HG02973 (cell line): Measurements from ENCODE around the gene PROP1.
"Not testable (repeated sequence)": the region's sequence is repeated elsewhere in the genome, so short reads cannot be mapped to it uniquely, and the experiment has no call there.

Experiments used
- ATAC-seq: cut with Tn5 transposase; IDR thresholded peaks from one replicate; pipeline ENCODE4 v1.9.1; 2021; ENCODE audit warnings: moderate library complexity; ENCODE audit not compliant: unreplicated experiment

PROP1 gene

GRCh38 chr5:177982956-177983355, 13.1 kb downstream of the PROP1 start:
- ATAC-seq = no peak

DNA sequence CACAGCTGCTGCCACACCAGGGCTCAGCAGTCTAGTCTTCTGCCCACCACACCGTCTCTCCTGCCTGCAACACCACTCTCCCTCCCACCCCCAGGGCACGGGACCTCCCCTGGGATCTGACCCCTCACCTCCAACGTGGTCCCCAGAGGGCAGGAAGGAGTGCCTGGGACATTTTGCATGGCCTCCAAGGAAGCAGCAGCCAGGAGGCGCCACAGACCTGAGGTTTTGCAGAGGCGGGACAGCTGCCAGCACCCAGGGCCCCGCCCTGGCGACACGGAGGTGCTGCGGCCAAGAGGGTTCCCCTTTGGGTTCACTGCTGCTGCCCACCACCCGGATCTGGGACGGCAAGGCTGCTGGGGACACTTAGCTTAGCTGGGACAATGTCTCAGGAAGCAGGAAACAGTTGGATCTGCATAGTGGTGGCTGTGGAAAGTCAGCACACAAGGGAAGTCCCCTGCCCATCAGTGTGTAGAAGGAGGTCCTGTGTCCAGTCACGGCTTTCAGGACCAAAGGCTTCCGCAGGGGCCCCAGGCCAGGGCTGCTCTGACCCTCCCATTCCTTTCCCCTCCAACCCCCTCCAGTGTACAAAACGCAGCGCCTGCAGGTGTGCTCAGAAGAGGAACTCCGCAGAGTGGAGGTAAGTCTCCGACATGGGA, 13.8 kb downstream of the PROP1 start:
- ATAC-seq = no peak

DNA sequence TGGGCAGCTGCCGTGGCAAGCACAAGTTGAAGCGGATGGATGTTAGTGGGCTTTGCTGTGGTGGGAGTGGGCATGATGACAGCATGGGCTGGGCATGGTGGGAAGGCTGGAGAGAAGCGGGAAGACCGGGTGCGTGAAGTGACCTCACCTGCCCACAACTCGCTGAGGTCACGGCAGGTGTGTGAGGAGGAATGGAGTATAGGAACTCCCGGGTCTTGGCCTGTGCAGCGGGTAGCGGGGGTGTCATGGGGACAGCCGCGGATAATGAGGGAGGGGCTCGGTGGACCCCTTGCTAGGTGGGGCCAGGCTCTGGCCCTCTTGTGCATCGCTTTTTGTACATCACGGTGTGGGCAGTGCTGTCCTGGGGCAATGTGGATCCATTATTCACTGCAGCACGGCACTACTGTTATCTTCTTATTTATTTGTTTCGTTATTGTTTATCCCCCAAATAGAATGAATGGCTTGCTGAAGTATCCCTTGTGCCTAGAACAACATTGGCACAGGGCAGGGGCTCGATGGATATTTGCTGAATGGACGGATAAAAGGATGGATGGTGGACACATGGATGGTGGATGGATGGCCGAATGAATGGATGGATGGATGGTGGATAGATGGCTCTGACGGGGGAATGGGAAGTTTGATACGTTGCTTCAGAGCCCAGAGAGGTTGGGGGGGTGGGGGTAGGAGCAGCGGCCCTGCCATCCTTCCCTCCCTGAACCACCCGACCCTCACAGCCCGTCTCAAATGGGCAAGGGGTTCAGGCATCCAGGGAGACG, 14.6 kb downstream of the PROP1 start:
- no peak for ATAC-seq

DNA sequence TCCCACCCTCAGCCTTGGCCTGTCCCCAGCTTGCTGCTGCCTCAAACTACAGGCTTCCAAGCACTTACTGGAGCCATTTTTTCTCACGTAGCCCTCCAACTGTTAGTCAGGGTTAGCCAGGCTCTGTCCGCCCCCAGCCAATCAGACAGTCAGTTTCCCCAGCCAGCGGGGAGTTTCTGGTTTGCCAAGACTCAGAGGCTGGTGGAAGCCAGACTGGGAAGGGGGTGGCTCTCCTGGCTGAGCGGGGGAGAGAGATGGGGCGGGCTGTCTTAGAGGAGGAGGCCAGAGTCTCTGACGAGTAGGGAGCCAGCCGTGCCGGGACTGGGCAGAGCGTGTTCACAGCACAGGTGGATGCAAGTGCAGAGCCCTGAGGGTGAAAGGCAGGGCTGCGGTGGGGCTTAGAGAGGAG, 15.3 kb downstream of the PROP1 start:
- ATAC-seq = no peak

- ATAC-seq = not testable (repeated sequence)
Measured at GRCh38 chr5:177977600-177977999, 18.4 kb downstream of the PROP1 start.

- ATAC-seq = no peak
Measured at GRCh38 chr5:177973066-177973635, 22.9 kb downstream of the PROP1 start.

- no peak for ATAC-seq
Measured at GRCh38 chr5:177972613-177973012, 23.4 kb downstream of the PROP1 start.

- ATAC-seq = not testable (repeated sequence)
Measured at GRCh38 chr5:177972014-177972413, 24.0 kb downstream of the PROP1 start.

GRCh38 chr5:177968661-177969211, 27.3 kb downstream of the PROP1 start:
- no peak for ATAC-seq

GRCh38 chr5:177967221-177967887, 28.7 kb downstream of the PROP1 start:
- no peak for ATAC-seq

GRCh38 chr5:177966839-177967166, 29.2 kb downstream of the PROP1 start:
- ATAC-seq = no peak

- no peak for ATAC-seq
Measured at GRCh38 chr5:177966009-177966838, 29.8 kb downstream of the PROP1 start.

GRCh38 chr5:177964471-177964870, 31.6 kb downstream of the PROP1 start:
- ATAC-seq = no peak

DNA sequence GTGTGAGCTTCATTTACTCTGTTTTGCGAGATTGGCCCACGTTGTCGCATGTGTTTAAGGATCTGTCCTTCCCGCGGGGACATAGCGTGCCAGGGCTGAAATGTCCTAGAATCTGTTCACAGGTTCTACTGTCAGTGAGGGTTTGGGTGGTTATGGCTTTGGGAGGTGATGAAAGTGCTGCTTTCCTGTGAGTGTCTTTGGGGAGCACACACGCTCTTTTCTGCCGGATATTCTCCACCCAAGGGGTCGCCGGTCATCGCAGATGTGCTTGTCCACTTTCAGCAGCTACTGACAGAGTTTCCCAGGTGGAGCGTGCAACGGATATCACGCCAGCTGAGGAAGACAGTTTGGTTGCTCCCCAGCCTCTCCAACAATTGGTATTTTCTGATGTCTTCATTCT, 32.1 kb downstream of the PROP1 start:
- ATAC-seq = no peak

- no peak for ATAC-seq
Measured at GRCh38 chr5:177959315-177959714, 36.7 kb downstream of the PROP1 start.

DNA sequence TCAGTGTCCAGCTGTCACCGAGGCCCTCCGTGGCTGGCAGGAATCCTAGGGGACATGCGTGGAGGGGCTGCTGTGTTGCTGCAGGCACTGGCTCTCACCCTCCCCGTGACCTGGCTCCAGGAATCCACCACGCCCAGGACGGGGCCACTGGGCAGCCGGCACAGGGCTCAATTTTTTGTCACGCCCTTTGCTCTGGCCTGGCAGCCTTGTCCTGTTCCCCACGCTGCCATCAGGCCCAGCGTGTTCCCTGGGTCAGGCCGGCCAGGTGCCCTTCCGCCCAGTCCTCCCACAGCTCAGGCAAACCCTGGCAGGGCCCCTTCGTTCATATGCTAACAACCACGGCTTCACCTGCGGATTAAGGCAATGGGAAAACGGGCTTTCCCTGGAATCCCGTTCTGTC, 37.3 kb downstream of the PROP1 start:
- no peak for ATAC-seq

DNA sequence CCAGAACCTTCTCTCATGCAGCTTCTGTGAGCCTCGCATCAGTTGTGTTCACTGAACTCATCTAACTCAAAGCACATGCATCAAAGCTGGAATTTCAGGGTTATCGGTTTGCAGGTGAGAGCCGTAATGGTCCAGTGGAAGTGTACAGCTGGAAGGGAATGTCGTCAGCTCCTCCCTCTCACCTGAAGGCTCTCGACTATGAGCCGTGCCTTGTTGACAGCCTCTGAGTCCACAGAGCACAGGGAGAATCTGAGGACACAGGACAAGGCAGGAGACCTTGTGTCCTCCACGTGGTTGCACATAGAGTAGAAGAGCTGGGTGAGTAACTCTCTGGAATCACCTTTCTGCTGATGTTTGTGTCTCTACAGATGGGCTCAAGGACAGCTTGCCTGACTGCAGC, 38.8 kb downstream of the PROP1 start:
- ATAC-seq = no peak

DNA sequence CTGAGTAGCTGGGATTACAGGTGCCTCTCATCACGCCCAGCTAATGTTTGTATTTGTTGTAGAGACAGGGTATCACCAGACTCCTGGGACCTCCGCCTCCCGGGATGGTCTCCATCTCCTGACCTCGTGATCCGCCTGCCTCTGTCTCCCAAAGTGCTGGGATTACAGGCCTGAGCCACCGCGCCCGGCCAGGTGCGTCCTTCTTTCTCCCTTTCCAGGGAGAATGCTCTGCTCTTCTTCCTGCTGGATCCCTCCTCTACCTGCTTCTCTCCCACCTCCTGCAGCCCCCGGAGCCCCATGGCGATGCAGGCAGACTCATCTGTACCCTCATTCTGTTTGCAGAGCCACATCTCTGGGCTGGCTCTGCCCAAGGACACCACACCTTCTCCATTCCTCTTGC, 42.9 kb downstream of the PROP1 start:
- not testable (repeated sequence) for ATAC-seq

- ATAC-seq = not testable (repeated sequence)
Measured at GRCh38 chr5:177949656-177950055, 46.4 kb downstream of the PROP1 start.

DNA sequence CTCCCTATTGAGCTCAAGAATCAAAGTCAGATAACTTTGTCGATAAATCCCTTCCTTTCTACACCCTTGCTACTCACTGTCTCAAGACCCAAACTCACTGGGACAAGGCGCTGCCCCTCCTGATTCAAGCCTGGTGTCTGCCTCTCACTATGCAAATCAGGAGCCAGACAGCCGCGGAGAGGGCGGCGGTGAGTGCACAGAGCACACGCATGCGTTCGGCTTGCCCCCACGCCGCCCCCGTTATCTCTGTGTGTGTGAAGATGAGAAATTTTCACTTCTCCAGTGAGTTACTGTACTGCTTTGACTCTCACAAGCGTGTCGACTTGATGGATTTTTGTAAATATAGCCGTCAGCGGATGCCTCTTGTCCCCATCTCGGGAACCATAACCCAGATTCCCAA, 47.0 kb downstream of the PROP1 start:
- peak; percentile 37 for ATAC-seq

GRCh38 chr5:177947912-177948311, 48.1 kb downstream of the PROP1 start:
- not testable (repeated sequence) for ATAC-seq
